ENCODE data around the gene TST. TPM values are rescaled to one million over a fixed set of nuclear protein-coding genes. Genes with fewer than 3 reads are reported as not detected.

Gene TST
- polyA plus RNA-seq, 3 donors: 38.6 to 50.3 (median 41.7) TPM

Other genes starting within 250 kb of the TST start
- 10 to 100 TPM; 42.0 to 48.9 (median 47.9) TPM for gene IFT27, start 243.3 kb downstream of the TST start, polyA plus RNA-seq (ENCODE audit: insufficient read length in 3 of 3)
- 10 to 100 TPM in 1 of 3 donors, 1 to 10 TPM in 2; 3.7 to 11.4 (median 4.6) TPM for gene PVALB, start 202.4 kb downstream of the TST start, polyA plus RNA-seq (ENCODE audit: insufficient read length in 3 of 3)
- gene NCF4, start 158.4 kb downstream of the TST start, polyA plus RNA-seq (ENCODE audit: insufficient read length in 3 of 3): 1 to 10 TPM; 1.5 to 2.2 (median 1.6) TPM
- gene CSF2RB, start 105.8 kb downstream of the TST start, polyA plus RNA-seq (ENCODE audit: insufficient read length in 3 of 3): 1 to 10 TPM; 2.3 to 2.6 (median 2.4) TPM
- 10 to 100 TPM; 40.1 to 51.8 (median 45.6) TPM for gene MPST, start 295 bp upstream of the TST start, polyA plus RNA-seq (ENCODE audit: insufficient read length in 3 of 3)
- gene KCTD17, start 32.3 kb upstream of the TST start, polyA plus RNA-seq (ENCODE audit: insufficient read length in 3 of 3): 10 to 100 TPM; 22.6 to 26.7 (median 24.5) TPM
- gene TMPRSS6, start 90.3 kb upstream of the TST start, polyA plus RNA-seq (ENCODE audit: insufficient read length in 3 of 3): under 1 TPM; 0.17 to 0.21 (median 0.21) TPM
- gene IL2RB, start 130.5 kb upstream of the TST start, polyA plus RNA-seq (ENCODE audit: insufficient read length in 3 of 3): 1 to 10 TPM in 2 of 3 donors, under 1 TPM in 1; 0.94 to 1.1 (median 1.0) TPM
- gene C1QTNF6, start 168.8 kb upstream of the TST start, polyA plus RNA-seq (ENCODE audit: insufficient read length in 3 of 3): 10 to 100 TPM; 25.3 to 29.0 (median 26.2) TPM
- gene SSTR3, start 193.0 kb upstream of the TST start, polyA plus RNA-seq (ENCODE audit: insufficient read length in 3 of 3): 1 to 10 TPM in 1 of 3 donors, under 1 TPM in 2; 0.79 to 1.2 (median 0.83) TPM
- 1 to 10 TPM; 5.7 to 6.9 (median 5.9) TPM for gene RAC2, start 224.8 kb upstream of the TST start, polyA plus RNA-seq (ENCODE audit: insufficient read length in 3 of 3)